H9 (cell line): ENCODE measurements around the gene PRIM2. TPM values are rescaled to one million over a fixed set of nuclear protein-coding genes. Genes with fewer than 3 reads are reported as not detected.
"Not testable (repeated sequence)": the region's sequence is repeated elsewhere in the genome, so short reads cannot be mapped to it uniquely, and the experiment has no call there.

ENCODE experiments used
- DNase-seq: peaks from one replicate; pipeline ENCODE4 v3.0.0-alpha.2; 2017
- H2AFZ ChIP-seq: one replicate; pipeline ENCODE4 v1.6.1; 2013; ENCODE audit warnings: mild to moderate bottlenecking, low read length, control low read depth, moderate library complexity
- H2AK5ac ChIP-seq: 2 replicates; pipeline ENCODE4 v1.6.1; 2013; ENCODE audit warnings: low read length, control low read depth, mixed read lengths; ENCODE audit not compliant: insufficient read length
- H2BK120ac ChIP-seq: one replicate; pipeline ENCODE4 v1.6.1; 2013; ENCODE audit warnings: low read depth, mild to moderate bottlenecking, low read length, control low read depth, inconsistent platforms; ENCODE audit not compliant: poor library complexity, severe bottlenecking
- H2BK12ac ChIP-seq: 2 replicates; pipeline ENCODE4 v1.6.1; 2013; ENCODE audit warnings: low read length, control low read depth, mixed read lengths, low read depth; ENCODE audit not compliant: insufficient read length
- H2BK15ac ChIP-seq: 2 replicates; pipeline ENCODE4 v1.6.1; 2013; ENCODE audit warnings: low read depth, low read length, control low read depth
- H2BK20ac ChIP-seq: one replicate; pipeline ENCODE4 v1.6.1; 2013; ENCODE audit warnings: low read depth, mild to moderate bottlenecking, low read length, control low read depth, inconsistent platforms; ENCODE audit not compliant: poor library complexity, severe bottlenecking
- H2BK5ac ChIP-seq: 2 replicates; pipeline ENCODE4 v1.6.1; 2013; ENCODE audit warnings: low read length, control low read depth, mixed read lengths; ENCODE audit not compliant: insufficient read length
- H3K14ac ChIP-seq: 2 replicates; pipeline ENCODE4 v1.6.1; 2013; ENCODE audit warnings: low read length, control low read depth; ENCODE audit not compliant: insufficient read depth
- H3K18ac ChIP-seq: 2 replicates; pipeline ENCODE4 v1.6.1; 2013; ENCODE audit warnings: low read depth, mild to moderate bottlenecking, mixed read lengths, low read length, control low read depth; ENCODE audit not compliant: insufficient read length
- H3K23ac ChIP-seq: 2 replicates; pipeline ENCODE4 v1.6.1; 2013; ENCODE audit warnings: low read length, control low read depth, mixed read lengths, low read depth; ENCODE audit not compliant: insufficient read length
- H3K23me2 ChIP-seq: 2 replicates; pipeline ENCODE4 v1.6.1; 2013; ENCODE audit warnings: low read depth, mild to moderate bottlenecking, mixed read lengths, low read length, control low read depth; ENCODE audit not compliant: insufficient read length, poor library complexity, severe bottlenecking
- H3K27ac ChIP-seq: 2 replicates; pipeline ENCODE4 v1.5.1; 2013; ENCODE audit warnings: low read length, control low read depth, mixed read lengths, low read depth; ENCODE audit not compliant: insufficient read length
- H3K27me3 ChIP-seq: 2 replicates; pipeline ENCODE4 v1.6.1; 2013; ENCODE audit warnings: low read length, control low read depth, inconsistent platforms; ENCODE audit not compliant: insufficient read depth
- H3K4ac ChIP-seq: 2 replicates; pipeline ENCODE4 v1.6.1; 2013; ENCODE audit warnings: low read depth, mild to moderate bottlenecking, control low read depth, inconsistent platforms, low read length, moderate library complexity
- H3K4me1 ChIP-seq: 2 replicates; pipeline ENCODE4 v1.6.1; 2013; ENCODE audit warnings: low read length, control low read depth, inconsistent platforms; ENCODE audit not compliant: insufficient read depth
- H3K4me2 ChIP-seq: 2 replicates; pipeline ENCODE4 v1.6.1; 2013; ENCODE audit warnings: low read length, control low read depth, mixed read lengths; ENCODE audit not compliant: insufficient read length, insufficient read depth
- H3K56ac ChIP-seq: 2 replicates; pipeline ENCODE4 v1.6.1; 2013; ENCODE audit warnings: low read depth, mild to moderate bottlenecking, mixed read lengths, low read length, control low read depth; ENCODE audit not compliant: insufficient read length
- H3K79me1 ChIP-seq: 2 replicates; pipeline ENCODE4 v1.6.1; 2013; ENCODE audit warnings: low read depth, mild to moderate bottlenecking, moderate library complexity, low read length, control low read depth, inconsistent platforms; ENCODE audit not compliant: insufficient read depth, poor library complexity, severe bottlenecking
- H3K79me2 ChIP-seq: 2 replicates; pipeline ENCODE4 v1.6.1; 2013; ENCODE audit warnings: low read length, control low read depth, inconsistent platforms; ENCODE audit not compliant: insufficient read depth
- H3K9ac ChIP-seq: 2 replicates; pipeline ENCODE4 v1.6.1; 2013; ENCODE audit warnings: low read length, control low read depth, mixed read lengths; ENCODE audit not compliant: insufficient read length; ENCODE audit errors: extremely low read depth
- H3K9me3 ChIP-seq: one replicate; pipeline ENCODE4 v1.6.1; 2013; ENCODE audit warnings: low read depth, low read length, inconsistent platforms; ENCODE audit not compliant: control insufficient read depth
- H3T11ph ChIP-seq: one replicate; pipeline ENCODE4 v1.6.1; 2013; ENCODE audit warnings: mild to moderate bottlenecking, low read length, control low read depth, inconsistent platforms
- H4K20me1 ChIP-seq: one replicate; pipeline ENCODE4 v1.6.1; 2013; ENCODE audit not compliant: control insufficient read depth, insufficient read length, insufficient read depth
- H4K5ac ChIP-seq: 2 replicates; pipeline ENCODE4 v1.6.1; 2013; ENCODE audit warnings: low read depth, mild to moderate bottlenecking, mixed read lengths, low read length, control low read depth; ENCODE audit not compliant: insufficient read length
- H4K8ac ChIP-seq: replicated peaks from 2 replicates; pipeline ENCODE4 v1.6.1; 2013; ENCODE audit warnings: low read length, control low read depth, mixed read lengths, low read depth; ENCODE audit not compliant: insufficient read length
- H4K91ac ChIP-seq: 2 replicates; pipeline ENCODE4 v1.6.1; 2013; ENCODE audit warnings: low read depth, mild to moderate bottlenecking, moderate library complexity, mixed read lengths, low read length, control low read depth; ENCODE audit not compliant: insufficient read length
- H3K27ac Mint-ChIP-seq, 3 experiments: 2 replicates in 2 of 3; 3 replicates in 1 of 3; pipeline ENCODE4 v1.8.0; 2020 to 2021; ENCODE audit warnings: mixed read lengths in 3 of 3, mild to moderate bottlenecking in 1 of 3, moderate library complexity in 1 of 3
- H3K27me3 Mint-ChIP-seq: 2 replicates; pipeline ENCODE4 v1.8.0; 2021; ENCODE audit warnings: low read depth, mild to moderate bottlenecking, moderate library complexity, mixed read lengths
- H3K36me3 Mint-ChIP-seq, 3 experiments: 2 replicates in 2 of 3; 3 replicates in 1 of 3; pipeline ENCODE4 v1.8.0; 2020 to 2021; ENCODE audit warnings: low read depth in 3 of 3, mixed read lengths in 3 of 3; ENCODE audit not compliant: insufficient read depth in 1 of 3
- H3K4me1 Mint-ChIP-seq, 2 experiments: 2 replicates each; pipeline ENCODE4 v1.8.0; 2020; ENCODE audit warnings: mixed read lengths in 2 of 2
- H3K4me3 Mint-ChIP-seq, 2 experiments: 2 replicates in 1 of 2; 3 replicates in 1 of 2; pipeline ENCODE4 v1.8.0; 2020 to 2021; ENCODE audit warnings: mild to moderate bottlenecking in 2 of 2, mixed read lengths in 2 of 2, moderate library complexity in 1 of 2
- H3K9me3 Mint-ChIP-seq, 2 experiments: 2 replicates in 1 of 2; 3 replicates in 1 of 2; pipeline ENCODE4 v1.8.0; 2020; ENCODE audit warnings: mild to moderate bottlenecking in 2 of 2, mixed read lengths in 2 of 2, moderate library complexity in 1 of 2
- CTCF ChIP-seq: fragments of 200-600 bp; sonication (generic); conservative IDR thresholded peaks from 3 replicates; pipeline ENCODE4 v1.8.0; 2021; ENCODE audit warnings: antibody characterized with exemption, mild to moderate bottlenecking
- WGBS: extraction: QIAGEN DNeasy Blood & Tissue Kit; methylation state at CpG from one replicate; pipeline ENCODE4 v1.1.7; 2013; ENCODE audit warnings: missing lambda C conversion rate, low lambda C conversion rate, mixed read lengths; ENCODE audit not compliant: insufficient read length; ENCODE audit errors: extremely low coverage; 5-methylcytosine and 5-hydroxymethylcytosine counted together
- total RNA-seq: library from RNA; stranded (reverse); gene quantifications from 2 replicates; pipeline ENCODE4 v1.2.1, GENCODE V29; 2021

The PRIM2 gene
- total RNA-seq, 1 experiment from 2014 or later, result 43.0 TPM

GRCh38 chr6:57310817-57311157, 6.6 kb upstream of the PRIM2 start:
- no peak overlapping the region for H3K4me3 Mint-ChIP-seq

GRCh38 chr6:57311300-57312003, 6.0 kb upstream of the PRIM2 start:
- not testable (repeated sequence) for H3K9ac ChIP-seq, H3K4me2 ChIP-seq, H3K79me1 ChIP-seq, H3K4me1 Mint-ChIP-seq, H4K20me1 ChIP-seq, H4K8ac ChIP-seq, H2BK12ac ChIP-seq, H3T11ph ChIP-seq, H2AK5ac ChIP-seq, H2BK120ac ChIP-seq, H3K27ac Mint-ChIP-seq, H3K4ac ChIP-seq, H3K4me3 Mint-ChIP-seq, H3K27me3 Mint-ChIP-seq, H3K23me2 ChIP-seq, H2AFZ ChIP-seq, H3K4me1 ChIP-seq, H3K14ac ChIP-seq, H2BK20ac ChIP-seq, H2BK5ac ChIP-seq, H3K18ac ChIP-seq, H3K56ac ChIP-seq, H3K36me3 Mint-ChIP-seq, DNase-seq, H2BK15ac ChIP-seq, H4K5ac ChIP-seq, H3K23ac ChIP-seq, H3K27me3 ChIP-seq, H3K9me3 ChIP-seq, H3K79me2 ChIP-seq, H4K91ac ChIP-seq, H3K27ac ChIP-seq
- peaks cover 9 to 11% of the 10 kb centered on the region in 2 experiments; a peak in 4 of 5 replicates for H3K9me3 Mint-ChIP-seq
- WGBS, result no CpG with 5 or more reads among the region's 44 CpGs

More at GRCh38 chr6:57310817-57311157, 6.6 kb upstream of the PRIM2 start:
- TF ChIP-seq CTCF, result no peak
- Histone ChIP-seq H3K9ac (no peak overlapping the region), H3K23ac (no peak overlapping the region), H3K4me1 (no peaks in the 10 kb centered on the region), H2BK20ac (no peak overlapping the region), H3K4ac (no peak overlapping the region), H2BK120ac (no peak overlapping the region), H3K79me1 (no peaks in the 10 kb centered on the region), H4K5ac (no peak overlapping the region), H3K23me2 (no peaks in the 10 kb centered on the region), H3T11ph (no peak overlapping the region), H3K4me2 (no peak overlapping the region), H3K79me2 (no peaks in the 10 kb centered on the region), H3K56ac (no peak overlapping the region), H3K9me3 (no peaks in the 10 kb centered on the region), H3K27me3 (no peaks in the 10 kb centered on the region), H3K18ac (no peak overlapping the region), H2BK15ac (no peak overlapping the region), H2BK5ac (no peak overlapping the region), H4K8ac (no peak overlapping the region), H3K27ac (no peak overlapping the region), H4K20me1 (no peaks in the 10 kb centered on the region), H4K91ac (no peak overlapping the region), H3K14ac (no peak overlapping the region), H2AK5ac (no peak overlapping the region), H2BK12ac (no peak overlapping the region), H2AFZ (no peak overlapping the region)
- Mint-ChIP-seq H3K27ac (no peak overlapping the region), H3K9me3 (peaks cover 9 to 11% of the 10 kb centered on the region in 2 experiments; a peak in 4 of 5 replicates), H3K4me1 (no peaks in the 10 kb centered on the region), H3K36me3 (peaks cover 4 to 10% (median 5%) of the 10 kb centered on the region in 3 experiments; a peak in 6 of 7 replicates), H3K27me3 (peaks cover 1% of the 10 kb centered on the region; the same call in 1 of the 2 replicates)
- WGBS, result no CpG with 5 or more reads among the region's 24 CpGs
- DNase-seq, result no peak
